Colon (tissue), 2 donors: ENCODE data around the gene TNS3.
"Not testable (repeated sequence)": the region's sequence is repeated elsewhere in the genome, so short reads cannot be mapped to it uniquely, and the experiment has no call there.

ENCODE experiments used
- FAIRE-seq: peaks from 2 replicates; lab custom pipeline; 2012; peaks lifted over from hg19 to GRCh38; lab: Jason Lieb, UNC
- donor health status: control.
- donor health status: control.

The TNS3 gene

DNA sequence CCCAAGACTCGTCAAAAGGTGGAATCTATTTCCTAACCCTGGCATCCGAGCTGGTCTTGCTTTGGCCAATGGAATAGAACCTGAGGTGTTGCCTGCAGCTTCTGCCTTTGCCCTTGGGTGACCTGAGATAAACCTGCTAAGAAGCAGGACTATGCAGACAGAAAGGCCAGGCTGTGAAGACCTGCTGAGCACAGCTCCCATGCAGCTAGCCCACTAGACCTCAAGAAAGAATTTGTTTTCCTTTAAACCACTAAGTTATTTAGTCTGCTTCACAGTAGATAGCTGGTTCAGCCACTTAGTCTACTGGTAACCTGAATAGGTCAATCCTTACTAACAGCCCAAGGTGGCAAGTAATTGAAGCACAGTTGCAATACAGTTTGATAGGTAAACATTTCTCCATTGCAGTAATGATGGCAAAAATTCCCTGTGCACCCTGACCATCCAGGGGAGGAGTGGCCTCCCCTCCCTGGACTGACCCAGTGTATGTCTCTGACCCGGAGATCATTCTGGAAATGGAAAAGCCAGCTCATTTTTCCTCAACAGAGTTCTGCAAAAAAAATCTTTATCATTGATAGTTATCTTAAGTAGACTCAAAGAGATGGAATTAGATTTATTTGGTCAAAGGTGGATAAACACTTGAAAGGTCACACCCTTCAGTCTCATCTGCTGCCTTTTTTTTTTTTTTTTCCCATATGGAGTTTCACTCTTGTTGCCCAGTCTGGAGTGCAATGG, 20.0 kb downstream of the TNS3 start:
- no peak for FAIRE-seq

DNA sequence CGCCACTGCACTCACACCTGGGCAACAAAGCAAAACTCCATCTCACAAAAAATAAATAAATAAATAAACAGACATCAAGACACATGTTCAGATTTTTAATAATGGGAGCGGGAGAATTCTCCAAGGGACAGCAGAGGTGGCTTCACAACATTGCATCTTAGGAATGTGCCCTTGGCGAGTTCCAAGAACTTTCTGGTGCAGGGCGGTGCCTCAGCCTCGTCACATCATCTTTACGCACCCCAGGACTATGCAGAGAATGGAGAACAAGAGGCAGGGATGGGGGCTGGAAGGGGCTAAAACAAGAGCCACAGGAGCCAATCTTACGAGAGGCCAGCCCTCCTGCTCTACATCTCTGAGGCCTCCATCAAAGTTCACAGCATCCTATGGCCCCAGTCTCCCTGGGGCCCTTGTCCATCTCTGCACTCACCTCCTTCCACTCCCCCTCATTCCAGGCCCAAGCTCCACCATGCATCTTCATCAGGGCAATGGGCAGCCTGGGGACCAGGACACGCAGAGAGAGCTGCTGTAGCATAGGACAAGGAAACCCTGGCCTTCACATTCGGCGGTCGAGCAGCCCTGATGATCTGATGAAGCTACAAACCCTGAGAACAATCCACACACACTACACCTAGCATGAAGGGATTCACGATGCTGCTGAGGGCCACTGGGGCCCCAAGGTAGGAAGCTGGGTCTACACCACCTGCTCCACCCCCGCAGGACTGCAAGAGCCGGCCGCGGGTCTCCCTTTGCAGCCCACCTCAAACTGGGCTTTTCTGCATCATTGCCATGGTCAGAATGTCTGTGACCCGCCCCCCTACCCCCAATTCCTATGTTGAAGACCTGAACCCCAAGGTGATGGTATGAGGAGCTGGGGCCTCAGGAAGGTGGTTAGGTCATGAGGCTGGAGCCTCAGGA, 22.3 kb downstream of the TNS3 start:
- FAIRE-seq: no peak

DNA sequence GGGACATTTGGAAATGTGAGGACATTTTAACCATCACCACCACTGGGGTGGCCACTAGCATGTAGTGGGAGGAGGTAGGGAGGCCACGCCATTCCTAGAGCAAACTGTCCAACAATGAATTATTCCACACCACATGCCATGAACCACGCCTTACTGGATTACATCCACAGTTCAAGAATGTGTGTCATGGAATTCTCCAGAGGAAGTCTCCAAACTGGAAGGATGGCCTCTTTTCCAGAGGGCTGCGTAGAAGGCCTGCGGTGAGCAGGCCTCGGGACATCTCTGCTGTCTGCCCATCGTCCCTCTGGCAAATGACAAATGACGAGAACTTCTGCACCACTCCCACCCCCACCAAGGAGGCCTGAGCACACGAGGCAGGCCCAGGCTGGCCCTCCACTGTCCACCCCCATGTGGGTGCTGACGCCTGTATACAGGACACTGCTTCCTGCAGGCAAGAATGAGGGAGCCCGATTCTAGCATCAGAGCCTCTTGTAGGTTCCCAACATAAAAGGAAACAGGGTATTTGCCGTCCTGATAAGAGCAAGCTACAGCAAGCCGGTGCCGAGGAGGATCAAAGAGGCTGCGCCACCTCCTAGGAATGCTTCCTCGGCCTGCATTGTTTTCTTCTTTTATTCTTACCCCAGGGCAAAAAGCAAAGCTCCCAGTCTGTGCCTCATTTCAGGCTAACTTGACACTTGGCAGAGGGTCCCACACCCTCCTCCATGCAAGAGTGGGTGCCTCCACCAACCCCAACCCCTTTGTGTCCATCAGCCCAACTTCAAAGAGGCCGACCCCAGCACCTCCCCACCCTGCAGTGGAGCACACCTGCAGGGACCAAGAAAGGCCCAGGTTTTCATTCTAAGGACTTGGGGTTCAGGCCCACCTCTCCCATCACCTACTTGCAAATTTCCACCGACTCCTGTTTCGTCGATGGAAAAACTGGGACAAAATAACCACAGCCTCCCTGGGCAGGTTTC, 23.9 kb downstream of the TNS3 start:
- no peak for FAIRE-seq

DNA sequence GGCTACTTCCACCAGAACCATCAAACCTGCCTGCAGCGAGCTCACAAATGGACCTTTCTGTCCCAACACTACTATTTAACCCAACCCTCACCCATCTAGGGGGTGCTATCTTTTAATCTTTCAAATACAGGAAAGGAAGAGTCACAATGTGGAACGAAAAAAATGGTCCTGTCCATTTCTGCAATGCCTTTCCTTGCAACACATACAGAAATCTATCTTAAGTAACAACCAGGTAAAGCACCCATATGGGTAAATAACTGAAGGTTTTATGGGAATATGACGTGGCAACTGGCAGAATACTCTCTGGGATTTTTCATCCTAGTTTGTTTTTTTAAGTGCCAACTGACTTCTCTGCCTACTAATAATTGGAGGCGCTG, 24.6 kb downstream of the TNS3 start:
- no peak for FAIRE-seq

DNA sequence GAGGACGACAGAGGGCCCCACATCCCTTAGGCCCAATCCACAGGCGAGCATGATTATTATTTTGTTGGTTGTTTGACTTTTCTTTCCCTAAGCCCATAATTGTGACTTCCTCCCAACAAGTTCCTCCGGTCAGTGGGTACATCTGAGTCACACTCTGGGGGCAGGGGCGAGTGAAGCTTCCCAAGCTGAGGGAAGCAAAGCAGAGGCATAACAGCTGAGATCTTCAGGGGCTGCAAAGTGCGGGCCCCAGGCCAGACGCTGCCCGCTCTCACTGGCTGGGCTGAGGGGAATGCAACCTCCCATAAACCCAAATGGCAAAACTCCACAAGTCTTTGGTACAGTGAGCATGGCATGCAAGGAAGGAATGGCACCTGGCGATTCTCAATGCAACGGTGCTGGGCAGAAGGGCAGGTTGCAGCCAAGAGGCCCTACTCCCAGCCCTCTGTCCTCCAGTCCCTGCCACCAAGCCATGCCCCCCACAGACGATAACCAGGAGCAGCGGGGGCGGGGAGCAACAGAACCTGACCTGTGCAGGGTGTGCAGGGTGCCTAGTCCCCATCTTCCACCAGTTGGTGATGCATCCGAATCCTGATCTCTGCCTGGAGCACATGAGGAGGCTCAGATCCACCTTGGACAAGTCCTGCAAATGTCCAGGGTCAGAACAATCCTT, 25.3 kb downstream of the TNS3 start:
- FAIRE-seq: no peak

DNA sequence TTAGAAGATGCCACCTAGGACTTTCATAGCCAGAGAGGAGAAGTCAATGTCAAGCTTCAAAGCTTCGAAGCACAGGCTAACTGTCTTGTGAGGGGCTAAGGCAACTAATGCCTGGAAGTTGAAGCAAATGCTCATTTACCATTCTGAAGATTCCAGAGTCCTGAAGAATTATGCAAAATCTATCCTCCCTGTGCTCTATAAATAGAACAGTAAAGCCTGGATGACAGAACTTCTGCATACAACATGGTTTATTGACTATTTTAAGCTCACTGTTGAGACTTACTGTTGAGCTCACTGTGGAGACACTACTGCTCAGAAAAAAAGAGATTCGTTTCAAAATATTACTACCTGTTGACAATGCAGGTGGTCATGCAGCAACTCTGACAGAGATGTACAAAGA, 28.6 kb downstream of the TNS3 start:
- FAIRE-seq: no peak

DNA sequence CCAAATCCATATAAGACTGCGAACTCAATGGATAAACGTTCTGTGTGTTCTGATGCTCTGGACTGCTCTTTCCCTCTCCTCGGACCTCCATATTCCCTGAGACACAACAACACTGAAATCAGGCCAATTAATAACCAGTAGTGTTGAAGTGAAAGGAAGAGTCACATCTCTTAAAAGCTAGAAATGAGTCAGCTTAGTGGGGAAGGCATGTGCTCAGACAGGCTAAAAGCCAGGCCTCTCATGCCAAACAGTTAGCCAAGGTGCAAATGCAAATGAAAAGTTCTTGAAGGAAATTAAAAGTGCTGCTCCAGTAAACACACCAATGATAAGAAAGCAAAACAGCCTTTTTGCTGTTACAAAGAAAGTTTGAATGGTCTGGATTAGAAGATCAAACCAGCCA, 29.3 kb downstream of the TNS3 start:
- FAIRE-seq: no peak

DNA sequence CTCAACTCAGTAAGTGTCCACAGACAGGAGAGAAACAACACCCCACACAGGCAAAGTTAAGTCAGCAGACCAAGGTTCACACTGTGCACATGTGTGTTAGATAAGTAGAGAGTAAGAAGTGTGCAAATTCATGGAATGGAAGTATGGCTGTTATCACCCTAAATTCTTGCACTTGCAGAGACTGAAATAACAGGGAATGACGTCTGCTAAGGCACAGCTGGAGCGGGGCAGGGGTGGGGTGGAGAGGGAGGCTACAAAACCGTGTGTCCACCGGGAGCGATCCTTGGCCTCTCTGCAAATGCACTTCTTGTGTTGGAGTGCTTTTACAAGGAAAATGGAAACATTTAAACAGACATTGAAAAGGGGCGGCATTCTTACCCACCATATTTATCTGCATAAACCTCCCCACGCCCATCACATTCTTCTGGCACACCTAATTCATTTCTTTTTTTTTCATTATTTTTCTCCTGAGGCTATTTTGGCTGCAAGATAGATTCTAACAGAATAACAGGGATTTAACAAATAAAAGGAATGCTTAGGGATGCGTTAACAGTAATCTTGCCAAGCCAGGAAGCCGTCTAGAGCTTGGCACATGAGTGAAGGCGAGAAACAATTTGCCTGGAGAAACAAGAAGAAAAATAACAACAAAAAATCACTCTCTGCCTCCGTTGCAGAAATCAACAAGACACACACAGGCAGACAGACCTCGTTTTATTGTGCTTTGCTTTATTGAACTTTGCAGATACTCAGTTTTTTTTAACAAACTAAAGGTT, 30.1 kb downstream of the TNS3 start:
- no peak for FAIRE-seq

DNA sequence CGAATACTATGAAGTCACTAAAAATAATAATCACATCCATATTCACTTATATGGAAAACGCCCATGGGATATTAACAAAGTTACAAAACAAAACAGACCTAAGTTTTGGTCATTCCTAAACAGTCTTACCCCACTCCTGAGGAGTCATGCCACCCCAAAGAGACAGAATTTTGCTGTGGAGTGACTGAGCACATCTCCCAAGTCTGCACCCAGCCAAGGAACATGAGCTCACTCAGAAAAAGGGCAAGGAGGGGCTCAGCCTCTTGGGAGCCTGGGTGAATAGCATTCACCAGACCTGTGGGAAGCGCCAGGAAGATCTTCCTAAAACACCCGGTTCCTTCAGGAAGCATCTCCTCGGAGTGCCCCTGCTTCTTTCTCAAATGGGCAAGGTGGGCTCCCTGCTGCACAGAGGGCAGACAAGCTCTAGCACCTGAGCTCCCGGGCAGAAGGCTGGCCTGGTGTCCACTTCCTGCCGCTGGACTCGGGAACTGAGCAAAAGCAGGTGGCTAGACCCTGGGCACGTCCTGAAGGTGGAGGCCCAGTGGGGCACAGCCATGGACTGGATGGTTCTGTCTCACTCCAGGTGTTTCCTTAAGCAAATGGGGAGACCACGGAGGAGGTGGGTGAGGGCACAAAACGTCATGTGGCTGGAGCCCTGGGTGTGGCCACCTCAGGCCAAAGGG, 31.0 kb downstream of the TNS3 start:
- no peak for FAIRE-seq

DNA sequence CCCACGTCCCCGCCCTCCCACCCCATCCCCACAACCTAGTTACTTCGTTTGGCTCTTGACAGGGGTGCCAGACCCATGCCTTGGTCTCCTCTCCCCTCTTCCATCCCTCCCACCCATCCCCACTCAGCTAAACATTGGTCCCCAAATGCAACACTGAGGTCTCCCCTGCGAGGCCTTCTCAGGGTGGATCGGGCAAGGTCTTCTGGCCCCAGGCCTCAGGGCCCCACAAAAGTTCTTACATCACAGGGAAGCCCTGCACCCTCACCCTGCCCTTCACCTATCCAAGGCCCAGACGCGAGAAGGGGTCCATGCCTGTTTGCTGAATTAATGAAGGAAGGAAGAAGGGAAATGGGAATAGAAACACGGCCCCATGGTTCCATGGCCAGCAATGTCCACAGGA, 32.0 kb downstream of the TNS3 start:
- no peak for FAIRE-seq

DNA sequence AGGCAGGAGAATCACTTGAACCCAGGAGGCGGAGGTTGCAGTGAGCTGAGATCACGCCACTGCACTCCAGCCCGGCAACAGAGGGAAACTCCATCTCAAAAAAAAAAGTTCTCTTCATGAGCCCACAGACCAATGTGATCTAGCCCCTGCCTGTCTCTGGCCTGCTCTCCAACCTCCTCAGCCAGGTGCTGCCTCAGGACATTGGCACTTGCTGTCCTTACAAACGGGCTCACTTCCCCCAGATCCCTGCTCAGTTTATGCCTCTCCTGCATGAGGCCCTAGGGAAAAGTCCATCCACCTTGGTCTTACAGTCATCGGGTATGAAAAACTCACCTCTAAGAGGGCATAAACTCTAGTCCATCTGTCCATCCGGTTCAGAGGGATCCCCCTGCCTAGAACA, 32.5 kb downstream of the TNS3 start:
- FAIRE-seq: no peak

DNA sequence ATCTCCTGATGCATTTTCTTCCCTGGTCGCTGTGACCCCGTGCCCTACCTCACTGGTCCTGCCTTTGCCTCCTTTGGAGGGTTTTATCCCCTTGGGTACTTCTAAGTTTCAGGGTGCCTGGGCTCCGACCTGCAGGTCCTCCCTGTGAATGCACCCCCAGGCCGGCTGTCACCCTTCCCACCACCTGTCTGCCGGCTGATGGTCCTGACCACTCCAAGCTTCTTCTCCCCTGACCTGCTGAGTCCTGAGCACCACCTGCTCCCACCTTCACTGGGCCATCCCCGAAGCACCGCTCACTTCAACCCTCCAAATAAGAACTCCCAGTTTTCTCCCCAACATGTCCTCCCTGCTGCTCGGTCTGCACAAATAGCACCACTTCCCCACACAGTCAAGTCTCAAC, 33.4 kb downstream of the TNS3 start:
- FAIRE-seq: no peak

DNA sequence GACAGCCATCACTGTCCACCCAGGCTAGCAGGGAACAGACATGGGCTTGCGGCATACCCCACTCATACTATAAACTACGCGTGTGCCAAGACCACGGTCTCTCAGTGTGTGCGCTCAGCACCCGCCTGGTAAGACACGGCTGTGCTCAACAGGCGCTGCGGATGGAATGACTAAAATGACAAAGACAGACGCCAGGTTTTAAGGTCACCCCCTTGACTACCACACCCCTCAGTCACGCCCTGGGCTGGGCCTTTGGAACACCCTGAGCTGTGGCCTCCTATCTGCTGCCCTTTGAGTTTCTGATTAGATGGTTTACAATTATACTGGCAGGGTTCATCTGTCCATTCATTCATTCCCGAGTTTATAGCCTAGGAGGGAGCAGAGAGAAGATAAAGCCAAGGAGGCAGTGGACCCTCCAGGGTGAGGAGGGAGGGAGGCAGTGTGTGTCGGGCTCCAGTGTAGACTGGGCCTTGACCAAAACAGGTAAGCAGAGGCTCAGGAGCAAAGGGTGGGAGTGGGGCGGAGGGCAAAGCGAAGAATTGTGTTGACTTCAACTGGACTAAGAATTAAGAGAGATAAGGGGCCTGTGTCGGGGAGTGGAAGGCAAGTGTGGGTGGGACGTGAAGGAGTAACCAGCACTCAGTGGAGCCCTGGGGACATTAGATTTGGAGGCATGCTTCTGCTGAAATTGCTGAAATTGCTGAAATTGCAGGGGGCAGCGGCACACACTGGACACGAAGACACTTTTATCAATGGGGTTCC, 35.0 kb downstream of the TNS3 start:
- no peak for FAIRE-seq

DNA sequence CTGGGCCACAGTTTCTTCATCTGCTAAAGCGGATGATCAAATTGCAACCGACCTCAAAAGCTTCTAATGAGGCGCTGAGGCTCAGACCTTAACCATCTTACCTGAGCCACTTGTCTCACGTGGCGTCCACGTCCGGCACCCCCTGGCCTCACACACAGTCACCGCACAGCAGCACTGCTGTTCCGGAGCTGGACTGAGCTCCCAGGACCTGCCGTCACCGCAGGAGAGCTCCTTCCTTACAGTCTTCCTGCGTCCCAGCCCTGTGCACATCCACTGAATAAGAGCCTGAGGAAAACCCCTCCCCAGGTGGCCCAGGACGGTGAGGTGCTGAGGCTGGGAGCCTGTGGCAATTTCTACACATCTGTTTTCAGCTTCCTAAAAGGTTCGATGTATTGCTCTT, 35.7 kb downstream of the TNS3 start:
- no peak for FAIRE-seq

DNA sequence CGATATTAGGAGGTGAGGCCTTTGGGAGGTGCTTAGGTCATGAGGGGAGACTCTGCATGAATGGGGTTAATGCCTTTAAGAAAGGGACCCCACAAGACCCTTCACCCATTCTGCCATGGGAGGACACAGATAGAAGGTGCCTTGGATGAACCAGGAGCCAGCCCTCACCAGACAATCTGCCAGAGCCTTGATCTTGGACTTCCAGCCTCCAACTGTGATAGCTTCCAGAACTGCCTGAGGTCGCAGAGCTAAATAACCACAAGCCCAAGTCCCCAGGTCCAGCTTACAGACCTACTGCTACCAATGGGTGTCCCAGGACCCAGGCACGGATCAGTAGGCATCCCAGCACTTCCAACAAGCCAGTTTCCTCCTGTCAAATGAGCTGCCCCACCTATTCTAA, 37.5 kb downstream of the TNS3 start:
- no peak for FAIRE-seq

DNA sequence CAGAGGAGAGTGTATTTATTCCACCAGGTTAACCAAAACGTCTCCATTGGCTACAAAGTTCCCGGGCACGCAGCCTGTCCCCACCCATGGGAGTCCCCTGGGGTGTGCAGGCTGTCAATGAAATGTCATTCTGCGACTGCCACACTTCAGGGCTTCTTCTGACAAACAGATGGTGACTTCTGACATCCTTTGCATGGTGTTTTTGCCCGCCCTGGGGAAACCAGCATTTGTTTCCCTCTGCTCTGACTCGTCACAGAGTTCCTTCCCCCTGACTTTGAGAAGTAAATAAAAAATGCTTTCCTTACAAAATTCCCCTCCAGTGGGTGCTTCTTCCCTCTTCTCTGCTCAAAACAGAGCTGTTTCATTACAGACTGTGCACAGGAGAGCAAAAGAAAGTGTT, 38.2 kb downstream of the TNS3 start:
- no peak for FAIRE-seq

DNA sequence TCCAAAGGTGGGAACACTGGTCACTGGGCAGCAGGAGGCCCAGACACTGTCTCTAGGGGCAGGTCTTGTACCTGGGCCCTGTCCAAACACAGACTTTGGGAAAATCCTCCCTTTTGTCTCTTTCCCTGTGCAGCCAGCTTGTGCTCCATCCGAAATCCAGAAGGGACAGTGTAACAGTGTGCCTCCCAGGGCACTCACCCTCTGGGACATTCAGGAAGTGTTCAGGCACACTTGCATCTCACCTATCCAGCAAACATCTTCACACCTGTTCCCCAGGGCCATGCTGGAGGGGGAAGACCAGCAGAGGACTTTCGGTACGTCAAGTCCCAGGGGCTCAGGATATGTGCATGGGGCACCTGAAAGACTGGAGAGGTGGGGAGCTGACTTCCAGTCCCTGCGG, 38.9 kb downstream of the TNS3 start:
- FAIRE-seq: no peak

DNA sequence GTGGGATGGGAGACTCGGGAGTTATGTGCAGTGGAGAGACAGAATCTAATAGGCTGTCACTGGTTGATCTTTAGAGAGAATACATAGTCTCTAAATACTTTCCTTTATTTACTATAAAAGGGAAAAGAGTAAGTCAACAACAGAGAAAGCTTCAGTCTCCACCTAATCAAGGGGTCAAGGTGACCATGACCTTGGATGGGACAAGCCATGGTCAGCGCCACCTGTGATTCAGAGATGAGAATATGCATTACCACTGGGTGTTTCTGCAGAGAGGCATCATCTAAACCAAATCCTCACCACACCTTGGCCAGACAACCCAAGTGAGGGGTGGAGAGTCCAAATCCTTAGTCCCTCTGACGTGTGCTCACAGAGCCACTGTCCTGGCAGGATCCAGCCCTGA, 39.9 kb downstream of the TNS3 start:
- FAIRE-seq: no peak

DNA sequence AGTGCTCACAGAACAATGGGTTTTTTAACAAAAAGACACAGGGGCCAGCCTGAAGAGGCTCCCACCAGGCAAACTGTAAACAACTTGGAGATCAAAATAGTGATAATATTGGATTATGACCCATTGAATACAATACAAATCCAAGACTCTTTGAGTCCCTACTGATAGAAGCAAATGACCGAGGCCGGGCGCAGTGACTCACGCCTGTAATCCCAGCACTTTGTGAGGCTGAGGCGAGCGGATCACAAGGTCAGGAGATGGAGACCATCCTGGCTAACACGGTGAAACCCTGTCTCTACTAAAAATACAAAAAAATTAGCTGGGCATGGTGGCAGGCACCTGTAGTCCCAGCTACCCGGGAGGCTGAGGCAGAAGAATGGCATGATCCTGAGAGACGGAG, 40.4 kb downstream of the TNS3 start:
- FAIRE-seq: not testable (repeated sequence)
